Retinal pigment epithelial cell (primary cell): ENCODE data around the gene FMN1.
A peak's percentile ranks its signal among the peaks of the same experiment; 100 is the strongest.

ENCODE experiments used
- DNase-seq: peaks from one replicate; pipeline ENCODE4 v3.0.0-alpha.2; 2010; ENCODE audit warnings: low read depth
- H3K4me3 ChIP-seq: 2 replicates; pipeline ENCODE4 v1.5.1; 2011; ENCODE audit warnings: mild to moderate bottlenecking, low read length, control low read depth, moderate library complexity
- CTCF ChIP-seq: conservative IDR thresholded peaks from 2 replicates; pipeline ENCODE4 v1.5.1; 2011; ENCODE audit warnings: low read depth, low read length, control low read depth, inconsistent platforms

FMN1 gene

DNA sequence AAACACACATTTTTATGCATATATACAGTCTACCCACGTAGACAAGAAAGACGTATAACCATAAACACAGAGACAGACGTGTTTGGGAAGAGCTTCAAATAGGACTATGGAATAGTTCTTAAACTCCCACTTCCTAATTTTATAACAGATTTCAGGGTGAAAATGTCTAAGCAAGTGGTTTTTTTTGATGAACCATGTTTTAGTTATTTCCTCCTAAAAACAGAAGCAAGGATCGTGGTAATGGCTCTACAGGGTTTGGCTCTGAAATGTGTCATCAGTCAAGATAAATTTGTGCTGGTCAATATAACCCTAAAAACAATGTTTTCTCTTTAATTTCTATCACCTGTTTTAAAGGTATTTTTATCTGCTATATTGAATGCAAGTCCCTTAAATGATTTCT is 58.2 kb downstream of the FMN1 start:
- DNase-seq, result no peak
- H3K4me3 ChIP-seq, result no peak overlapping the region
- TF ChIP-seq CTCF, result no peak

GRCh38 chr15:33135355-33135781 is 59.1 kb downstream of the FMN1 start:
- DNase-seq, result no peak
- no peak for TF ChIP-seq CTCF
- no peak overlapping the region for H3K4me3 ChIP-seq

DNA sequence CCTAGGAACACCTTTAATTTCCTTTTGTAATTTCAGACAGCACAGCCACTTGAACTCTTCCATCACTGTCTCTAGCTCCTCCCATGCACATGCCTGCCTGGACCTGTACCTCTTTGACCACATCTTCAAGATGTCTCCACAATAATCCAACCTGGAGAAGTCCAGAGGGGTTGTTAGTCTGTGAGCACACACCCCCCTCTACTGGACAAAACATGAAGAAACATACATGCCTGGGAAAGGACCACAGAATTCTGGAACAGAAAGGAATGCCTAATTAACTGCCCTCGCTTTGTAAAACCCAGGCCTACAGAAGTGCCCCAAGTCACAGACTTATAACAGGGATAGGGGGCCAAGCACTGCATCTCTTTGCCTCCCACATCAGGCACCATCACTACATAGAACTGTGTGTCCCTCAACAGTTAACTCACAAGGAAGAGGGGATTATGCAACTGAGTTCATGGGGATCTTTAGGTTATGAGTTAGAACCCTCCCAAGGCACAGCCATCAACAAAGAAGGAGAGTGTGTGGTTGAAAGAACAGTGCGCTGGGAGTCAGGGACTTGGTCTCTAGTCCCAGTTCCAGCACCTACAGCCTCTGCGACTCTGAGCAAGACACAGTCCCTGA is 61.7 kb downstream of the FMN1 start:
- no peak for DNase-seq

GRCh38 chr15:33132233-33132580 is 62.3 kb downstream of the FMN1 start:
- no peak for TF ChIP-seq CTCF
- no peak for DNase-seq
- no peak overlapping the region for H3K4me3 ChIP-seq

More for the DNA sequence above, 61.7 kb downstream of the FMN1 start:
- peak; percentile 81 for TF ChIP-seq CTCF
- no peak overlapping the region for H3K4me3 ChIP-seq

DNA sequence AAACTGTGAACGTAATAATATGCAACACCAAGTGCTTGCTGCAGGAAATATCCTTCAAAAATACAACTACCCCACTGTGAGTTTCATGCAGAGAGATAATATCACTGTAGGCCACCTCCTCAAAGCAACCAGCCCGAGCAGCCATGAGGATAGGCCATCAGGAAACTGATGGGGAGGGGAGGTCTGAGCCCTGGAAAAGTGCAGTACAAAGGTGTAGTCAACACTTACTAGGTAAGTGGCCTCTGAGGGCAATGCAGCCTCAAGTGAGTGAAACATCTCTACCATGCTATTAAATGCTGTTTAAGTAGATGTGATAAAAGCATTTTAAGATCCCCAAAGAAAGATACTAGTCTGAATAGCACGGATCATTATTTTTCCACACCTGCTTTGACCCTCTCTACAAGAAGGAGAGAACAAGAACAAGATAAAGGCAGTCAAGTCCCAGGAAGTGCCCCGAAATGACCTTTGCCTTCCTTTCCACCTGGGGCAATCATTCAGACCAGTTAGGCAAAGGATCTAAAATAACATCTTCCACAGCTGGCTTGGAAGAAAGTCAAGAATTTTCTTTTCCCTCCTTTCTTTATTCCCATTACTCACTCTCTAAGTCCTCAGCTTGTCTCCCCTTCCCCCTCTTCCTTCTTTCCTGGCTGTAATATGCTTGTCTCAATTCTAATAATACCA is 62.8 kb downstream of the FMN1 start:
- DNase-seq, result no peak
- TF ChIP-seq CTCF, result no peak
- H3K4me3 ChIP-seq, result no peak overlapping the region

GRCh38 chr15:33126559-33127290 is 67.8 kb downstream of the FMN1 start:
- DNase-seq, result peak; percentile 80
- no peak overlapping the region for H3K4me3 ChIP-seq
- TF ChIP-seq CTCF, result no peak
